Karpas-422 (cell line): ENCODE measurements around the gene CENPX. TPM values are rescaled to one million over a fixed set of nuclear protein-coding genes. Genes with fewer than 3 reads are reported as not detected.
A peak's percentile ranks its signal among the peaks of the same experiment; 100 is the strongest.

Source experiments
- DNase-seq: peaks from one replicate; pipeline ENCODE4 v3.0.0-alpha.2; 2015
- H2AFZ ChIP-seq: fragments of 200-600 bp; sonication (generic); 2 replicates; pipeline ENCODE4 v1.6.1; 2014; ENCODE audit warnings: antibody characterized with exemption, low read length, mixed read lengths
- H3K27ac ChIP-seq: fragments of 200-600 bp; sonication (generic); 2 replicates; pipeline ENCODE4 v1.5.1; 2014; ENCODE audit warnings: mild to moderate bottlenecking, low read length, moderate library complexity
- H3K27me3 ChIP-seq: fragments of 200-600 bp; sonication (generic); 2 replicates; pipeline ENCODE4 v1.6.1; 2014; ENCODE audit warnings: low read length, mixed read lengths
- H3K36me3 ChIP-seq: fragments of 200-600 bp; sonication (generic); 2 replicates; pipeline ENCODE4 v1.6.1; 2014; ENCODE audit warnings: low read length, mixed read lengths; ENCODE audit not compliant: insufficient read depth
- H3K4me1 ChIP-seq: fragments of 200-600 bp; sonication (generic); 2 replicates; pipeline ENCODE4 v1.6.1; 2014; ENCODE audit warnings: mild to moderate bottlenecking, low read length, mixed read lengths
- H3K4me2 ChIP-seq: fragments of 200-600 bp; sonication (generic); 2 replicates; pipeline ENCODE4 v1.6.1; 2014; ENCODE audit warnings: low read length, low read depth, mild to moderate bottlenecking; ENCODE audit not compliant: poor library complexity, severe bottlenecking
- H3K4me3 ChIP-seq: fragments of 200-600 bp; sonication (generic); 2 replicates; pipeline ENCODE4 v1.5.1; 2014; ENCODE audit warnings: mild to moderate bottlenecking, antibody characterized with exemption, low read length, mixed read lengths
- H3K79me2 ChIP-seq: fragments of 200-600 bp; sonication (generic); 2 replicates; pipeline ENCODE4 v1.6.1; 2014; ENCODE audit warnings: mild to moderate bottlenecking, low read length, mixed read lengths
- H3K9ac ChIP-seq: fragments of 200-600 bp; sonication (generic); 2 replicates; pipeline ENCODE4 v1.6.0; 2014; ENCODE audit warnings: low read length
- H3K9me2 ChIP-seq: fragments of 200-600 bp; sonication (generic), shearing (Covaris generic); replicated peaks from 2 replicates; pipeline ENCODE4 v1.6.0; 2014; ENCODE audit warnings: mild to moderate bottlenecking, low read length, moderate library complexity; ENCODE audit not compliant: insufficient read depth
- H3K9me3 ChIP-seq: fragments of 300-700, 200-600 bp; sonication (generic); 2 replicates; pipeline ENCODE4 v1.6.1; 2014; ENCODE audit warnings: low read length, mixed read lengths
- H4K20me1 ChIP-seq: fragments of 200-600 bp; sonication (generic); 2 replicates; pipeline ENCODE4 v1.6.1; 2014; ENCODE audit warnings: mild to moderate bottlenecking, antibody characterized with exemption, low read length, low read depth; ENCODE audit not compliant: insufficient read depth
- total RNA-seq: library from RNA; depleted of rRNA; stranded (reverse); fragments of >200 nt; shearing (Covaris generic); gene quantifications from 2 replicates; pipeline ENCODE4 v1.2.3, GENCODE V29; 2014; ENCODE audit warnings: low replicate concordance

CENPX gene
- total RNA-seq, 1 experiment from 2014 or later, result 51.4 TPM

GRCh38 chr17:82051776-82052637 lies 29.3 kb upstream of the CENPX start, which contains the start of the genes GPS1 and RFNG:
Gene GPS1 (plus strand): TSS chr17:82051898. CDS start chr17:82051932, 34 bp downstream.
Gene RFNG (minus strand): TSS chr17:82051811. CDS start chr17:82051766, 45 bp downstream.
- Histone ChIP-seq H3K79me2 (peaks cover 17% of the 10 kb centered on the region), H3K27me3 (no peaks in the 10 kb centered on the region), H3K9me2 (no peaks in the 10 kb centered on the region), H3K4me3 (peak within 1 kb of the TSS; percentile 99), H3K9me3 (no peaks in the 10 kb centered on the region), H3K4me2 (peak within 1 kb of the TSS; percentile 95), H3K36me3 (no peaks in the 10 kb centered on the region), H3K27ac (no peak within 1 kb of the TSS), H3K9ac (peak within 1 kb of the TSS; percentile 96), H4K20me1 (peaks cover 17% of the 10 kb centered on the region; the same call in 1 of the 2 replicates), H2AFZ (no peak within 1 kb of the TSS), H3K4me1 (peaks cover 30% of the 10 kb centered on the region)
- DNase-seq, result peak; percentile 92

DNA sequence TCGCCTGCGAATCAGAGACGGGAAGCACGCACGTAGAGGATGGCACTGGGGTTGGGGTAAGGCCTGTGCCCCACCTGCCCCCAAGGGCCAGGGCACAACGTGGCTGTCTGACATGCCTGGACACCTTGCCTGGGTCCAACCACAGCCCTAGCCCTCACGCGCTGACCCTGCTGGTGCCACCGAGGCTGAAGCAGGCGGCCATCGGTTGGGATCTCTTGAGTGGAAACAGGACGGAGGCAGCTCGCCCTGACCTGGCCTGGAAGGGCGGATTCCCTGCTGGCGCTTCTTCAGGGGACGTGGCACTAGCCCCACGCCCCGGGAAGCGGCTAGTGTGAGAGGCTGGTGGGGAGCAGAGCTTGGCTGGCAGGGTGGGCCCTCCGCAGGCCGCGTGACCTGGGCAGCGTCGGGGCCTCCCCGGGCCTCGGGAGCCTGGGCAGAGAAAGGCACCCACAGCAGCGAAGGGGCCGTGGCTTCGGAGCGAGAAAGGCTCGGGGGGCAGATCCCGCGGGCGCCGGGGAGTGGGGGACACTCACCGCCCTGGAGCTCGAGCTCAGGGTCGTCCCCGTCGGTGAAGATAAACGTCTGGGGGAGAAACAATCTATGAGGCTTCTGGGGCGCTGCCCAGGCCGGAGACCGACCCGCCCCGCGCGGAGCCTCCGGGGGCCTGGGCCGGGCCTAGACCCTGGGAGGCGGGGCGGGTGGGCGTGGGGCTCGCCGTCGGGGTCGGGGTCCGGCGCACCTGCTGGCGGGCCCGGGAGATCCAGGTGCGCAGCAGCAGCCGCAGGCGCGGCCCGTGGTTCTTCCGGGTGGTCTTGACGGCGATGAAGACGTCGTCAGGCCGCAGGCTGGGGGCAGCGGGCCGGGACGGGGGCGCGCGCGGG lies 28.3 kb upstream of the CENPX start:
- Histone ChIP-seq H3K9ac (peak overlapping the region; percentile 65), H3K36me3 (no peaks in the 10 kb centered on the region)

GRCh38 chr17:82050152-82050760 lies 27.6 kb upstream of the CENPX start:
- peak overlapping the region; percentile 71; the same call in 1 of the 2 replicates for H3K4me3 ChIP-seq
- peak overlapping the region; percentile 65 for H3K9ac ChIP-seq
- peak overlapping the region; percentile 74 for H3K4me2 ChIP-seq

More for the DNA sequence above, 28.3 kb upstream of the CENPX start:
- Histone ChIP-seq H3K4me1 (peaks cover 30% of the 10 kb centered on the region), H2AFZ (no peak overlapping the region), H3K4me3 (peak overlapping the region; percentile 71), H4K20me1 (peaks cover 17% of the 10 kb centered on the region; the same call in 1 of the 2 replicates), H3K79me2 (peaks cover 17% of the 10 kb centered on the region), H3K9me2 (no peaks in the 10 kb centered on the region), H3K27ac (no peak overlapping the region), H3K9me3 (no peaks in the 10 kb centered on the region), H3K27me3 (no peaks in the 10 kb centered on the region), H3K4me2 (peak overlapping the region; percentile 74)
- DNase-seq, result no peak

GRCh38 chr17:82049521-82049971 lies 26.9 kb upstream of the CENPX start:
- no peak overlapping the region for H3K4me3 ChIP-seq
- no peak overlapping the region; the same call in 1 of the 2 replicates for H3K9ac ChIP-seq
- H3K79me2 ChIP-seq, result peaks cover 17% of the 10 kb centered on the region
- H3K27me3 ChIP-seq, result no peaks in the 10 kb centered on the region
- H3K9me3 ChIP-seq, result no peaks in the 10 kb centered on the region
- peaks cover 11% of the 10 kb centered on the region; the same call in 1 of the 2 replicates for H4K20me1 ChIP-seq
- H2AFZ ChIP-seq, result no peak overlapping the region
- H3K9me2 ChIP-seq, result no peaks in the 10 kb centered on the region
- H3K27ac ChIP-seq, result no peak overlapping the region
- no peaks in the 10 kb centered on the region for H3K36me3 ChIP-seq
- peaks cover 30% of the 10 kb centered on the region for H3K4me1 ChIP-seq
- DNase-seq, result no peak
- H3K4me2 ChIP-seq, result peak overlapping the region; percentile 11

More at GRCh38 chr17:82050152-82050760, 27.6 kb upstream of the CENPX start:
- Histone ChIP-seq H2AFZ (no peak overlapping the region), H3K9me2 (no peaks in the 10 kb centered on the region), H3K36me3 (no peaks in the 10 kb centered on the region), H3K27me3 (no peaks in the 10 kb centered on the region), H3K9me3 (no peaks in the 10 kb centered on the region), H3K79me2 (peaks cover 17% of the 10 kb centered on the region), H4K20me1 (peaks cover 11% of the 10 kb centered on the region; the same call in 1 of the 2 replicates), H3K4me1 (peaks cover 30% of the 10 kb centered on the region), H3K27ac (no peak overlapping the region)
- DNase-seq, result no peak

DNA sequence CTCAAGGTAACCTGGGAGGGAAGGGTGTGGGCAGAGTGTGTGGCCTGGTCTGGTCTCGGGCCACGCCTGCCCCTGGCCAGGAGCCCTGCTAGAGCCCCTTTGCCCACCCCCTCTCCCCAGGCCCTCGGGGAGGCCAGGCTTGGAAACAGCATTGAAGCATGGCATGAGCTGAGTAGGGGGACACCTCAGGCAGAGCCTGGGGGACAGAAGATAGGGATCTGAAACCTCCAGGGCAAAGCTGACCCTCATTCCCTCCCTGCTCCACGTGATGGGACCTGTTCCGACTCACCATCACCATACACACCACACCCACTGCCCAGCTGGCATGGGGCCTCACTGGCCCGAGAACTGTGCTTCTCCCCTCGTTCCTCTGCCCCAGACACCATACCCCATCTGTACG lies 26.4 kb upstream of the CENPX start:
- Histone ChIP-seq H3K27me3 (no peaks in the 10 kb centered on the region), H2AFZ (no peak overlapping the region), H3K9me3 (no peaks in the 10 kb centered on the region), H3K27ac (no peak overlapping the region), H3K9ac (no peak overlapping the region; the same call in 1 of the 2 replicates), H4K20me1 (peaks cover 11% of the 10 kb centered on the region; the same call in 1 of the 2 replicates), H3K4me3 (no peak overlapping the region), H3K4me1 (peaks cover 30% of the 10 kb centered on the region), H3K36me3 (no peaks in the 10 kb centered on the region), H3K4me2 (peak overlapping the region; percentile 11), H3K79me2 (peaks cover 17% of the 10 kb centered on the region), H3K9me2 (no peaks in the 10 kb centered on the region)
- no peak for DNase-seq

DNA sequence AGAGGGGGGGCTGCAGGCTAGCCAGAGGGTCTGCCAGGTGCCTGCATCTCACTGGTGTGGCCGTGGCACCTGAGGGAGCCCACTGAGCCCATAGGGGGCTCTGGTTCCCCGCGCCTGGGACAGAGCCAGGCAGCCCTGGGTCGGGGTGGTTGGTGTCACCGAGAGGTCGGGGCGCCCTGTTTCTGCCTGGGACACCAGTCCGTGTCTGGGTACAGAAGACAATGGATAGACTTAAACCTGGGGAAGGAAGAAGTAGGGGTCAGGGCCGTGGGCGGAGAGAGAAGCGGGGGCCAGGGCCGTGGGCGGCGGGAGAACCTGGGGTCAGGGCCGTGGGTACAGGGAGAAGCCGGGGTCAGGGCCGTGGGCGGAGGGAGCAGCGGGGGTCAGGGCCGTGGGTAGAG lies 25.9 kb upstream of the CENPX start:
- Histone ChIP-seq H3K4me3 (no peak overlapping the region), H3K36me3 (no peaks in the 10 kb centered on the region), H3K9me3 (no peaks in the 10 kb centered on the region), H3K79me2 (peaks cover 16% of the 10 kb centered on the region), H3K4me1 (peaks cover 29% of the 10 kb centered on the region), H3K9ac (no peak overlapping the region), H4K20me1 (peaks cover 11% of the 10 kb centered on the region; the same call in 1 of the 2 replicates), H3K4me2 (no peak overlapping the region), H2AFZ (no peak overlapping the region), H3K27me3 (no peaks in the 10 kb centered on the region), H3K27ac (no peak overlapping the region), H3K9me2 (no peaks in the 10 kb centered on the region)
- no peak for DNase-seq

GRCh38 chr17:82047914-82048570 lies 25.4 kb upstream of the CENPX start:
- H3K27ac ChIP-seq, result no peak overlapping the region
- H3K9ac ChIP-seq, result no peak overlapping the region
- DNase-seq, result no peak
- no peaks in the 10 kb centered on the region for H3K36me3 ChIP-seq
- no peak overlapping the region for H3K4me3 ChIP-seq
- no peaks in the 10 kb centered on the region for H3K9me3 ChIP-seq
- H3K9me2 ChIP-seq, result no peaks in the 10 kb centered on the region
- peaks cover 11% of the 10 kb centered on the region for H3K79me2 ChIP-seq
- H3K4me2 ChIP-seq, result no peak overlapping the region
- peaks cover 10% of the 10 kb centered on the region; the same call in 1 of the 2 replicates for H4K20me1 ChIP-seq
- H3K27me3 ChIP-seq, result no peaks in the 10 kb centered on the region
- peaks cover 24% of the 10 kb centered on the region for H3K4me1 ChIP-seq
- H2AFZ ChIP-seq, result no peak overlapping the region
